CD4-positive, alpha-beta T cell treated with Interleukin-12 subunit alpha and Interleukin-12 subunit beta, for 1 hour (primary cell): Measurements from ENCODE around the gene THSD7A.

Experiments
- DNase-seq: peaks from one replicate; pipeline ENCODE4 v3.0.0-alpha.2; 2020

THSD7A gene

DNA sequence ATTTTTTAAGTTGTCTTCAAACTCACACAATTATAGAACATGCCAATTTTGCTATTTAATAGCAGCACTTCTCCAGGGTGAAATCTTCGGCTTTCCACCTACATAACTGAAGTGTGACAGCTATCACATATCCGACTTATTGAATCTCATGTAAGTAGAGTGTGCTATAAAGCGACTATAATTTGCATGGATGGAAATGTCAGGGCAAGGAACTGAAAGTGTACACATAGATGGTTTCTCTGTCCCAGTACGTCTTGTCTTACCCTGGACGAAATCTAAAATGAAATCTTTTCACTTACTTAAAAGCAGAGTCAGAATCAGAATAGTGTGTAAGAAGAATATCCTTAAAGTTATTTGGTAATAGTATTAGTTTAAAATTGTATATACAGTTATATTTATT lies 132.3 kb downstream of the THSD7A start:
- DNase-seq: no peak

DNA sequence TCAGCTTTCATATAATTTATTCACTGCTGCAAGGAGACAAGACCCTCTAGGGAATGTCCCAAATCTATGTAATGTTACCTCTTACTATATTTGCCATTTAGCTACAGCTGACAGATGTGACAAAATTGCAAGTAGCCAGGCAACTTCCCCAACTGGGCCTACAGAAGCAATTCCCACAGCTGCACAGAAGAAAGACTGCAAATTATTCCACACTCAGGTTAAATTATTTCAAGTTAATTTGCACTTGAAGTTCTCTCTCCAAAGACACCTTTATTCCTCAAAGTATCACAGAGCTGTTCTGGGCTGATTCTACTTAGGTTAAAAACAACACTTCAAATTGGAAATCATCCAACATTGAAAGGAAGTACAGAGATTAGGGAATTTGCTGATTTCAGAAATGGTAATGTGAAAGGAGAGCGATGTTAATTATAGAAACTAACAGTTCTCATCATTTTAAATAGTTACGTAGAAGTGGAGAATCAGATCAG lies 133.6 kb downstream of the THSD7A start:
- no peak for DNase-seq

DNA sequence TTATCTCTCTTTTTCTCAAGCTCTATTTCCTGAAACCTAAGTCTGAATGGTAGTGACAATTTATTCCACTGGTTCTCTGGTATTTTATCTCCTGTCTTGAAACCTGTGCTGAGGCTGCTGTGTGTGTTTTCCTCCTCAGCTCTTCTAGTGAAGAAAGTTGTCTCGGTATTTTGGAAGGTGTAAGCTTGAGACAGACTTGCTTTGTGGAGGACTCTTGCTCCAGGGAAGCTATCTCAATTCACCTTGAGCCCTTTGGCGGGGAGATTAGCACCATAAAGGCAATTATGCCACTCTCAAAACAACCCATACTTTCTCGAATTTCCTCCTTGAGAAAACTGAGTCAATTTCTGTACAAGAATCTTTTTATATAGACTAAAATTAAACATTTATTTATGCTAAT lies 141.6 kb downstream of the THSD7A start:
- no peak for DNase-seq

DNA sequence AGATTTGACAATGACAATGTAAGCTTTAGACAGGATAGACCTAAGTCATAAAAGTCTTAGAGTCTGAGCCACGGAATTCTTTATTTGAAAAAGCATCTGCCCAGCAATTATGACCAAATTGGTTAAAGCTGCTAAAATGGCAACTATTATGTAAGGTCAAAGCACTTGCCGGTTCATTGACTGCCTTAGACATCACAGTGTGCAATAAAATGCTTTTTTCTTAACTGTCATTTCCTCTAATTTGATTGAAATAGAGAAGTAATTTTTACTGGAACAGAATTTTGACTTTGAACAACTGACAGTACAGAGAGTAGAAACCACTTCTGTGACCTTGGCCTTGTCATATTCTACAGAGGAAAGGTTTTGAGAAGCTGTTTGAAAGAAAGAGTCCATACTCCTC lies 142.9 kb downstream of the THSD7A start:
- no peak for DNase-seq

DNA sequence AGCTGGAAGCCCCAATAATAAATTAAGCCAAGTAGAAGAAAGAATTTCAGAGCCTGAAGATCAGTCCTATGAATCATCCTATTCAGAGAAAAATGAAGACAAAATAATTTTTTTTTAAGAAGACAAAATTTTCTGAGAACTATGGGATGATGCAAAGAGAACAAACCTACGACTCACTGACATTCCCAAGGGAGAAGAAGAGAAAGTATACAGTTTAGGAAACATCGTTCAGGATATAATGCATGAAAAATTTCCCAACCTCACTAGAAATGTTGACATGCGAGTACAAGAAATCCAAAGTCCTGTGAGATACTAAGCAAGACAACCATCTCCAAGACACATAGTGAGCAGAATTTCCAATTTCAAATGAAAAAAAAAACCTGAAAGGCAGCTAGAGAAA lies 150.5 kb downstream of the THSD7A start:
- DNase-seq: no peak

DNA sequence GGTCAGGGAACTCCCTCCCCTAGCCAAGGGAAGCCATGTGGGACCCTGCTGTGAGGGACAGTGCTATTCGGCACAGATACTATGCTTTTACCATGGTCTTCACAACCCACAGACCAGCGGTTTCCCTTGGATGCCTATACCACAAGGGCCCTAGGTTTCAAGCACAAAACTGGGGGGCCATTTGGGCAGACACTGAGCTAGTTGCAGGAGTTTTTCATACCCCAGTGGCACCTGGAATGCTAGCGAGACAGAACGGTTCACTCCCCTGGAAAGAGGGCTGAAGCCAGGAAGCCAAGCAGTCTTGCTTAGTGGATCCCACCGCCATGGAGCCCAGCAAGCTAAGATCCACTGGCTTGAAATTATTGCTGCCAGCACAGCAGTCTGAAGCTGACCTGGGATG lies 156.8 kb downstream of the THSD7A start:
- DNase-seq: no peak

DNA sequence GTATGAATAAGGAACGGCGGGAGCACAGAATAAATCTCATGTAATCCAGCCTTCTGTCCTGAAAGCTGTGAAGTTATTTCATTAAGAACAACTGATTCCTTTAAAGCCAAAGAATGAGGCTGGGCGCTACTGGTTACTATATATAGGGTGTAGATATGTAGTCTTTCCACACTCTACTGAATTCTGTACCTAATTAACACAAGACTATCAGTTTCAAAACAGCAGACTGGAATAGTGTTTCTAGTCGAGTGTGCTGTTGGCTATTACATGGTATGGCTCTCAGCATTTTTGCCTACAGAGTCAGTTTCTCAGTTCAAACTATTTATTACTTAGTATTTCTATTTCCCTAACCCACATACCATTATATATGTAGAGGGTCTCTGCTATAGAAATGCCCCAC lies 163.3 kb downstream of the THSD7A start:
- DNase-seq: no peak

DNA sequence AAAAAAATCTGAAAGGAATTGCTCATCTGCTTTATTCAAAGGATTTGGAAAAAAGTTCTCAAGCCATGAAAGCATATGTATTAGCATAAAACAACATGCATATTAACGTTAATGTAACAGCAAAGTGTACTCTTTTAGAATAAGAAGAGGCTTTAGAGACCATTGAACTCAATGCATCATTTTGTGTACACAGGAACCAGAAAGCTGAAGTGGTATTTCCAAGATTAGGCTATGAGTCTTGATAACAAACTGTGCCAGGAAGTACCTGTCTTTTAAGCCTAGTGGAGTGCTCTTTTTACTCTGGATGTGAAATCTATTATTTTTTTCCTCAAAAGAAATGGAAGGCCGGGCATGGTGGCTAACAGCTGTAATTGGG lies 164.2 kb downstream of the THSD7A start:
- no peak for DNase-seq

DNA sequence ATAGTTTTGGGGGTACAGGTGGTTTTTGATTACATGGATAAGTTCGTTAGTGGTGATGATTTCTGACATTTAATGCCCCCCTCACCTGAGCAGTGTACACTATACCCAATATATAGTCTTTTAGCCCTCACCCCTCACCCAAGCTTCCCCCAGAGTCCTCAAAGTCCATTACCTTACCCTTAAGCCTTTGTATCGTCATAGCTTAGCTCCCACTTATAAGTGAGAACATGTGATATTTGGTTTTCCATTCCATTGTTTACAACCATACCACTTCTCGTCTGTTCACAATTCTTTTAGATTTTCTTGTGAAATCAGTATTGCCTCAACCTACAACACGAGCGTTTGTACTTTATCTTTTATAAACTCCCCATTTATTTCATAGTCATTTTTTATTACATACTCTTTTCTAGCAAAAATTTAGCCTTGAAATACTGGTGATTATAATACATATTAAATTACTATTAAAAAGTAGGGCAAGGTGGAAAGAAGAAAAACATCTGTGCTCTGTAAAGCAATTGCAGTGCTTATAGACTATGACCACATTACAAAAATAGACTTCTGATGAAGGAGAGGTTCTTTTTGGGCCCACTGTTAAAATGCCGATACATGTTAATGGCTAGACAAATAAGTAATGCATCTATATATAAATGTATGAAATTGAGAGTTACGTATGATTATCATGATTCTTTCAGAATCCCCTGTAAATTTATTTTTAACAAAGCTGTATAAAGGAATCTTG lies 164.8 kb downstream of the THSD7A start:
- DNase-seq: no peak

DNA sequence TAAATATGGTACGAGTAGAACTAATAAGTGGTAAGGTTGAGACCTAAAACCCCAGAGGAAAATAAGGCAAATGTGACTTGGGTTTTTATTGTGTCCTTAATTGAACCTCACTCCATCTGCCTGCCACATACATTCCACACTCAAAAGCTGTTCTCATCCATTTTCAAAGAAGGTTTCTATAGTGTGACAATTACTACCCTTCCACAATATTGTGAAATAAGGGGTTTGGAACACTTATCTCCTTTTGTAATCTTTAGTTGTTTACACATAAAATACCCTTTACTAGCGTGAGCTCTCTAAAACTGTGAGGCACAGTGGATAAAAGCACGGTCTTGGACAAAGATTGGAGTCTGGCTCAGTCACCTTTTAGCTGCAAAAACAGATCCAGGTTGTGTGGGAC lies 166.6 kb downstream of the THSD7A start:
- DNase-seq: no peak

DNA sequence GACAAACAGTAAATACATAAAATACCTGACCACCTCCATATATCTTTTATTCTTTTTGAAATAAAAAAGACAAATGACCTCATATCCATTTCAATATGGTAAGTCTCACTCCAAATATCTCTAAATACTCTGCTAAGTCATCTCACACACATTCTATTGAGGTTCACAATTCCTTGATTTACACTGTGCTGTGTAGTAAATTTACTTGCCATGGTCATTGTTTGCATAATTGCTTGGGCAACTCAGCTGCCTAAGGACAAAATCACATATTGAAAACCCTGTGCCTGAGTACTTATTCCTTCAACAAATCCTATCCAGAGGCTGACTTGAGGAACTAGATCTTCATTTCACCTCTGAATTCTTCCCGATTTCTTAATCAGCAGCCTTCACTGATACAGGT lies 176.4 kb downstream of the THSD7A start:
- no peak for DNase-seq

DNA sequence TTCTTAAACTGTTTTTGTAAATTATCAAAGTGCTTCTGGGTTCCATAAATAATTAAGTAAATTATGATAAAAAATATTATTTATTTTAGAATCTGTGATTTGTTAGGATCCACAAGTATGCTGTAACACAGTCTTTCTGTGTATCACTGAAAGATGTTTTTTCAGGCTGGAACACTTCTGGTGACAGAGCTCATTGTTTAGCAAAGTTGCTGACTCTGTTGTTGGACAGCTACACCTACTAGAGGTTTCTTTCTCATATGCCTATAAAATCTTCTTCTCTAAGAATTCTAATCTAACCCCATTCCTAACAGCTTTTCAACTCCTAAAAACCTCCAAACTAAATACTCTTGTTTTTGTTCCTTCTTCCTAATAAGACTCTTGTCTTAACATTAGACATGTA lies 176.8 kb downstream of the THSD7A start:
- DNase-seq: no peak

DNA sequence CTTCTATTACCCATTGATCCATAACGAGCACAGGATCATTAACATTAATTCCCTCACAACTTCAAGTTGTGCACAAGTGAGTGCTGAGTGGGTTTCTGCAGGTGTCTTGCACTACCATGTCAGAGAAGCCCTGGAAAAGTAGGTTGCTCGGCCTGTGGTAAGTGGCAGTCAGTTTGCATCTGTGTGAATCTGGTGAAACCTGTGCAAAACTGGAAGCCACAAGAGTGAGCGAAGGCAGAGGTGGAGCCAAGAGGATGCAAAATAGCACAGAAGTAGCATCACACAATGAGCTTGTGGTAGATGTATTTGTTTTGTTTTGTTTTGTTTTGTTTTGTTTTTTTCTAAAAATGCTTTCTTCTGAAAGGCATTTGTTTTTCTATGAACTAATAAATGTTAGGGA lies 181.5 kb downstream of the THSD7A start:
- DNase-seq: no peak

DNA sequence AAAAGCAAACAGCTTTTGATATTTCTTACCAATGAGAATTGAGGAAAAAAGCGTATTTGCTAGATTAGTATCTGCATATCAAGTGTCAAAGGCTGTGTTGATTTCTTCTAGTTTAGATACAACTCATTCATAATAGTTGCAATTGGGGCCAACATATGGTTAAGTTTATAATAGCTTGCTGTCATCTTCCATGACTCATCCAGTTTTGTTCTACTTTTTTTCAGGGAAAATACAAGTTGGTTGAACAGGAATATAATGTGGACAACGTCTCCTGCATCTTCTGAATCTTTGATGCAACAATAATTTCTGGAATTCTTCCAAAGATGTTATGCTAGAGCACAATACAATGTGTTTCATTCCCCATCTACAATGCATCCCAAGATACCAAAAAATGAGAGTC lies 182.0 kb downstream of the THSD7A start:
- no peak for DNase-seq

DNA sequence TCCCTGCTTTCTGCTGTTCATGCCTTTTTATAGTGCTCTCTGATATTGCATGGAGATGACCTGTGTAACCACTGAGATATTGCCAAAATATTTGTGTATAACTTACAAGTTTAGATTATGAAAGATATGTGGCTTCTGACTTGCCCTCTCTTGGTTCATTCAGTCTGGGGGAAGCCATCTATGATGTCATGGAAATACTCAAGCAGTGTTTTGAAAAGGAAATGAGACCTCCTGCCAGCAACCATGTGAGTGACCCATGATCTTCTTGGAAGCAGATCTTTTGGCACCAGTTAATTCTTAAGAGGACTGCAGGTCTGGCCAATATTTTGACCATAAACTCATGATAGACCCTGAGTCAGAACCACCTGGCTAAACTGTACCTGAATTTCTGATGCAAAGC lies 183.0 kb downstream of the THSD7A start:
- no peak for DNase-seq

DNA sequence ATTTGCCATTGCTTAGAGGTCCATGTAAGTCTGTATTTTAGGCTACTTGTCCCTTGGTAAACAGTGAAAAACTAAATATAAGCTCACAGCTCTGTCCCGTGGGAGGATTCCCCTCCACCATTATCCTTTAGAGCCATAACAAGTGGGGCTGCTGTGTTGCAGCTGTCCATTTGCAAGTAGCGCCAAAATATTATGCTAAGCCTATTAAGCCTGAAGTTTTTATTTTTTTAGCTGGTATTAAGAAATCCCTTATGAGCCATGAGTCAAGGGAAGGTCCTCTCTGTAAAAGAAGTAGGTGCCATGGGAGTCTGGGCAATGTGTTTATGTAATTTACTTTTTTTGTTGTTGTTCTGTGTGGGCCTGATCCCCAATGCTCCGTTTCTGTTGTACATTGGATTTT lies 183.9 kb downstream of the THSD7A start:
- DNase-seq: no peak

DNA sequence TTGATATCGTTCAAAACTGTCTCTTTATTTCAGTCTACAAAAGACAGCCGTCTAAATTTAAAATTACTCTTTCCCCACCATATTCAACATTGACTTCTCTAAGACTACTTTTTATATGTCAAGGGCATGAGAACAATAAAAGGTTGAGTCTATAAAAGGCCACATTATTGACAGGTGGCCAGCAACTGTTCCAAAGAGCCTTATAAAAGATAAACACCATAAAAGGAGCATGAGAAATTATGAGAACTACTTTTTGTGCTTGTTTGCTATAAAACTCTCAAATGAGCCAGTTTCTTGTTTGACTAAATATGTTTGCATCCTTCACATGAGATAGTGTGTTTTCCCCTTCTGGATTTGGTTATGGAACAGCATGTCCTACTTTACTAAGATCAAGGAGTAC lies 189.2 kb downstream of the THSD7A start:
- no peak for DNase-seq

DNA sequence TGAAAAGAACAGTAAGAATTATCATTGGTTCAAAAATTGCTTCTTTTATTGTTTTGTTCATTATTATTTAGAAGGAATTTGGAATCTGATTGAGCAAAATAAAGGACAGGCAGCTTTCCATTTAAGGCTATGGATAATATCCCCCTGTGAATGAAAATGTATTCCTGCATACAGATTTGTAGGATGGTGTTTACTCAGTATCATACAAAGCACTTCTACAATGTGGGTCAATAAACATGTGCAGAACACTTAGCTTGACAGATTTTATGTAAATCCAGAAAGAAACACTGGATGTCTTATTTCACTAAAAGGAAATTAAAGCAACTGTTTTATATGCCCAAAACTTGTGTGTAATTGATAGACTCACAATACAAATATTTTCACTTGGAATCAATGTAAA lies 189.7 kb downstream of the THSD7A start:
- DNase-seq: no peak

DNA sequence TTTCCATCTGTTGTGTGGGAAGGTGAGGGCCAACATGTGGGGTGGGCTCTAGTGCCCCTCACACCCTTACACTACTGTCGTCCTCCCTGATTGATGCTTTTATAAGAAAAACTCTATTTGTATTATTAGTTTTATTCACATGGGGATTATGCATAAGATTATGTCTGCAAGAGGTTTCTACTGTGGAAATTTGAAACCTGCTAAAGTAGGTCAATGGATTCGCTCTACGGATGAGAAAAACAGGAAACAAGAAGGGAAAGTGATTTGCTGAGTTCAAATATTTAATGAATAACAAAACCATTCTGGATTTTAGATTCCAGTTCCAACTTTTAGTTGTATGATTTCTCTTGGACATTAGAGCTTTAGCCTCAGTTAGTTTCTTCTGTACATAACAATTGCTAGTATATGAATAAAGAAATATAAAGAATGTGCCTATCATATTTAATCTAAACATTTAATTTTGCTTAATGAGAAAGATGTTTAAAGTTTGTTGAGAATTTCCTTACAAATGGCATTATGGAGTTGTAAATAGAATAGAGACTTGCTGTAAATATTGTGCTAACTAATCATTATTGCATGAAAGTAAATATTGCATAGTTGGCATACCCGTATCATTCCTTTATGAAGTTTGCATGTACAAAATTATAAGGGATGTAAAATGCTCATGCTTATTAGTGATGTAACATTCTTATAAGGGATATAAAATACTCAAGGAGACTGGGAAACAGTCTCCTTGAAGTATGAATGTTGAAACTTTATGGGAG lies 193.8 kb downstream of the THSD7A start:
- no peak for DNase-seq

DNA sequence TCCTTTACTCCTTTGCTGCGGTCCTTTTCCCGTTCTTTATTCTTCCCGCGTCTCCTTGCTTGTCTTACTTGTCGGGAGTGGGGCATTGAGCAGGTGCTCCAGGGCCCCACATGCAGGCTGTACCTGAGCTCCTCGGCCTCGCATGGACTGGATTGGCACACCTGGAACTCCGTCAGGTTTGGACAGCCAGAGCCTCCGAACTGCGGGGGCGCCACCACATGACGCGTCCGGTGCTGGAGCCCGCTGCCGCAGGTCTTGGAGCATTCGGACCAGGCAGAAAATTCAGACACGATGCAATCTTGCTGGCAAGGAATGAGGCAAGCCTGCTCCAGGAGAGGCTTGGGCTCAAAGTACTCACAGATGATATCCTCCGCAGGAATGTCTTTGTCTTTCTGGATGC lies 195.7 kb downstream of the THSD7A start:
- DNase-seq: no peak

DNA sequence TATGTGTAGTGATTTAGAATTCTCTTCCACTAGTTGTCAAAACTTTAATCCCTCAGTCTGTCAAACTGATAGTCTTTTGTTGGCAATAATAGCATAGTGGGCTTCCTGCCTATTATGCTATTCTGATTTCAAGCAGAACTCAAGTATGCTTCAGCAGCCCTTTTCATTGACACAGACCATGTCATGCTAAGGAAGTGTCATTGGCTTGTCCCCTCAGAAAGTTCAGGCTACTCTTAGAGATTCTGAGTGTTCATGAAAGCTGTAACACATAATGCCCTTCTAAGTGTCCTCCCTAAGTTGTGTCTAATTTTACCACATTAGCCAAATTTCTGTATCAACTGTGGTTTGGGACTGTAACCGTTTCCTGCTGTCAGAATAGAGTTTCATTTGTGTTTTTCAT lies 198.7 kb downstream of the THSD7A start:
- no peak for DNase-seq

DNA sequence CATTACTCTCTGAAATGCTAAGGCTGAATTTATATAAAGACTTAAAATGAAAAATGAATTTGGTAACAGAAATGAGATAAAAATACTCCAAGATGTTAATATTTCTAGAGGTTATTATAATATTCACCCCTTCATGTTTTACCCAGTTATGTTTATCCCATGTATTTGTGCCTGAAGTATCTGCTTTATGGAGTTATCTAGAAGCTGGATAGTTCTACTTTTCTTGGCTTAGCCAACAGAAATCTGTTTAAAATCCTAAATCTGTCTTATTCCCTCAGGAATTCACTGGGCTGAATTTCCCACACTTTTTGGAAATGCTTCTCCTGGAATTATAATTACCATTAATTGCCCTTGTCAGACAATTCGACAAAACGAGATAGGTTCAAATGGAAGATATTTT lies 201.6 kb downstream of the THSD7A start:
- DNase-seq: no peak

DNA sequence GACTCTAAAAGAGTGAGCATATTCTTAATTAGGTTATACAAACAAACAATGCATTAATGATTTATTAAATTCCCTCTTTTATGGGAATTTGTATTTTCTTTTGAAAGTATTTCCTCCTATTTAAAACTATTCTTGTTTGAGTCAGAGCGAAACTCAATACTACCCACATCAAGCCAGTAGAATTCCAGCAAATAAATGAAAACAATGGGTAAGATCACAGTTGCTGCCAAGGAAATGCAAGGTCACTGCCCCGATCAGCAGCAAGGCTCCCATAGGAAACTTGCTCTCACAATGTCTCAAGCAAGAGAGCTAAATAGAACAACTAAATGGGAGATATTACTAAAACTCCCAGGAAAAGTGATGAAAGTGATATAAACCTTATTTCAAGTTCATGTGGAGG lies 206.3 kb downstream of the THSD7A start:
- DNase-seq: no peak

DNA sequence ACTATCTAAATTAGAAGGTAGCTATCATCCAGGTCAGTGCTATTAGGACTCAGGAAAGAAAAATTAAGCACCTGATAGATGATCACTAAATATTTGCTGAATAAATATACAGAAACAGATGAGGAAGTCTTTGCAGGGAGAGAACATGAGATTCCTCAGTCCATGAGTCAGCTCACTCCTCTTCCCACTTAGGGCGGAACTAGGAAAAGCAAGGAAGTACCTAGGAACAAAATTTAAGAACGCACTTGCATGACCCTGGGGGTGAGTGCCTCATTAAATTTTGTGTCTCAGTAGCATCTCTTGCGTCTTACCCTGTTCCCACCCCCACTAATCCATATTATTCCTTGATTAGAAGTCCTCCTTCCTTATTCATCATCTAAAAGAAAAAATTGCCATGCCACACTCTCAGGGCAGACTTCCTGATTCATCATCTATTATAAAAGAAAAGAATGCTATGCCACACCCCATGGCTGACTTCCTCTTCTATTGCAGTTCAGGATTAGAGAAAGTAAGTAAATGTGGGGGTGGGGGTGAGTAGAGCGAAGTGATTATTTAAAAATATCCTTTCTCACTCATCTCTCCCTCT lies 208.8 kb downstream of the THSD7A start:
- no peak for DNase-seq
